HEK293 (cell line): ENCODE measurements around the gene SH3PXD2B.

Source experiments
- CTCF ChIP-seq: fragments of 450-650 bp; formaldehyde crosslinking; IDR thresholded peaks from 2 replicates; pipeline ENCODE4 v1.5.1; 2016; ENCODE audit warnings: missing biosample characterization, missing genetic modification characterization
- ZNF121 ChIP-seq: fragments of 450-650 bp; formaldehyde crosslinking; IDR thresholded peaks from 2 replicates; pipeline ENCODE4 v1.5.1; 2016; ENCODE audit warnings: missing biosample characterization, missing genetic modification characterization

GRCh38 chr5:172334641-172335040 lies 119.7 kb downstream of the SH3PXD2B start:
- TF ChIP-seq CTCF (tag by site-specific recombination) (no peak), ZNF121 (tag by site-specific recombination) (no peak)
